ENCODE measurements around the gene RPAIN. TPM values are rescaled to one million over a fixed set of nuclear protein-coding genes. Genes with fewer than 3 reads are reported as not detected.

The RPAIN gene
- total and polyA plus RNA-seq, 2 of the 13 experiments (the other 11 are each of a cell fraction or from before 2014, with no cell fraction given), result 42.1 to 58.5 TPM

DNA sequence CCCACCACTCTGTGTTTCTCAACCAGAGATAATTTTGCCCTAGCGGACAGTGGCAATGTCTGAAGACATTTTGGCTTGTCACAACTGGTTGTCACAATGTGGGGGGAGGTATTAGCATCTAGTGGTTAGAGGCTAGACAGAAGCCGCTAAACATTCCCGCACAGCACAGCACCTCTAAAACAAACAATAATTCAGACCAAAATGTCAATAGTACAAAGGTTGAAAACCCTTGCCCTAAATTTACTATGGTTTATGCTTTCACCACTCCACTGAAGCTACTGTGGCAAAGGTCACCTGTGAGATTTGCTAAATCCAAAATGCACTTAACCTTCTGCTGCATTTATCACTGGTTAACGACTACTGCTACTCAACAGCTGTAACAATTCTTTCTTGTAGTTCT, 14.6 kb upstream of the RPAIN start (continued):
- TF ChIP-seq, protein P1, sequence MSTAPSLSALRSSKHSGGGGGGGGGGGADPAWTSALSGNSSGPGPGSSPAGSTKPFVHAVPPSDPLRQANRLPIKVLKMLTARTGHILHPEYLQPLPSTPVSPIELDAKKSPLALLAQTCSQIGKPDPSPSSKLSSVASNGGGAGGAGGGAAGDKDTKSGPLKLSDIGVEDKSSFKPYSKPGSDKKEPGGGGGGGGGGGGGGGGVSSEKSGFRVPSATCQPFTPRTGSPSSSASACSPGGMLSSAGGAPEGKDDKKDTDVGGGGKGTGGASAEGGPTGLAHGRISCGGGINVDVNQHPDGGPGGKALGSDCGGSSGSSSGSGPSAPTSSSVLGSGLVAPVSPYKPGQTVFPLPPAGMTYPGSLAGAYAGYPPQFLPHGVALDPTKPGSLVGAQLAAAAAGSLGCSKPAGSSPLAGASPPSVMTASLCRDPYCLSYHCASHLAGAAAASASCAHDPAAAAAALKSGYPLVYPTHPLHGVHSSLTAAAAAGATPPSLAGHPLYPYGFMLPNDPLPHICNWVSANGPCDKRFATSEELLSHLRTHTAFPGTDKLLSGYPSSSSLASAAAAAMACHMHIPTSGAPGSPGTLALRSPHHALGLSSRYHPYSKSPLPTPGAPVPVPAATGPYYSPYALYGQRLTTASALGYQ (CRISPR knock-in tag; IDR thresholded peaks at IDR 0.05), result 0 out of 2 replicates have a peak, but pooled peaks have one; percentile 63
- TF ChIP-seq, protein P2, sequence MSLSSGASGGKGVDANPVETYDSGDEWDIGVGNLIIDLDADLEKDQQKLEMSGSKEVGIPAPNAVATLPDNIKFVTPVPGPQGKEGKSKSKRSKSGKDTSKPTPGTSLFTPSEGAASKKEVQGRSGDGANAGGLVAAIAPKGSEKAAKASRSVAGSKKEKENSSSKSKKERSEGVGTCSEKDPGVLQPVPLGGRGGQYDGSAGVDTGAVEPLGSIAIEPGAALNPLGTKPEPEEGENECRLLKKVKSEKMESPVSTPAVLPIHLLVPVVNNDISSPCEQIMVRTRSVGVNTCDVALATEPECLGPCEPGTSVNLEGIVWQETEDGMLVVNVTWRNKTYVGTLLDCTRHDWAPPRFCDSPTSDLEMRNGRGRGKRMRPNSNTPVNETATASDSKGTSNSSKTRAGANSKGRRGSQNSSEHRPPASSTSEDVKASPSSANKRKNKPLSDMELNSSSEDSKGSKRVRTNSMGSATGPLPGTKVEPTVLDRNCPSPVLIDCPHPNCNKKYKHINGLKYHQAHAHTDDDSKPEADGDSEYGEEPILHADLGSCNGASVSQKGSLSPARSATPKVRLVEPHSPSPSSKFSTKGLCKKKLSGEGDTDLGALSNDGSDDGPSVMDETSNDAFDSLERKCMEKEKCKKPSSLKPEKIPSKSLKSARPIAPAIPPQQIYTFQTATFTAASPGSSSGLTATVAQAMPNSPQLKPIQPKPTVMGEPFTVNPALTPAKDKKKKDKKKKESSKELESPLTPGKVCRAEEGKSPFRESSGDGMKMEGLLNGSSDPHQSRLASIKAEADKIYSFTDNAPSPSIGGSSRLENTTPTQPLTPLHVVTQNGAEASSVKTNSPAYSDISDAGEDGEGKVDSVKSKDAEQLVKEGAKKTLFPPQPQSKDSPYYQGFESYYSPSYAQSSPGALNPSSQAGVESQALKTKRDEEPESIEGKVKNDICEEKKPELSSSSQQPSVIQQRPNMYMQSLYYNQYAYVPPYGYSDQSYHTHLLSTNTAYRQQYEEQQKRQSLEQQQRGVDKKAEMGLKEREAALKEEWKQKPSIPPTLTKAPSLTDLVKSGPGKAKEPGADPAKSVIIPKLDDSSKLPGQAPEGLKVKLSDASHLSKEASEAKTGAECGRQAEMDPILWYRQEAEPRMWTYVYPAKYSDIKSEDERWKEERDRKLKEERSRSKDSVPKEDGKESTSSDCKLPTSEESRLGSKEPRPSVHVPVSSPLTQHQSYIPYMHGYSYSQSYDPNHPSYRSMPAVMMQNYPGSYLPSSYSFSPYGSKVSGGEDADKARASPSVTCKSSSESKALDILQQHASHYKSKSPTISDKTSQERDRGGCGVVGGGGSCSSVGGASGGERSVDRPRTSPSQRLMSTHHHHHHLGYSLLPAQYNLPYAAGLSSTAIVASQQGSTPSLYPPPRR (CRISPR knock-in tag; IDR thresholded peaks at IDR 0.05; ENCODE audit: borderline replicate concordance), result peak; percentile 80
- TF ChIP-seq, protein P3, sequence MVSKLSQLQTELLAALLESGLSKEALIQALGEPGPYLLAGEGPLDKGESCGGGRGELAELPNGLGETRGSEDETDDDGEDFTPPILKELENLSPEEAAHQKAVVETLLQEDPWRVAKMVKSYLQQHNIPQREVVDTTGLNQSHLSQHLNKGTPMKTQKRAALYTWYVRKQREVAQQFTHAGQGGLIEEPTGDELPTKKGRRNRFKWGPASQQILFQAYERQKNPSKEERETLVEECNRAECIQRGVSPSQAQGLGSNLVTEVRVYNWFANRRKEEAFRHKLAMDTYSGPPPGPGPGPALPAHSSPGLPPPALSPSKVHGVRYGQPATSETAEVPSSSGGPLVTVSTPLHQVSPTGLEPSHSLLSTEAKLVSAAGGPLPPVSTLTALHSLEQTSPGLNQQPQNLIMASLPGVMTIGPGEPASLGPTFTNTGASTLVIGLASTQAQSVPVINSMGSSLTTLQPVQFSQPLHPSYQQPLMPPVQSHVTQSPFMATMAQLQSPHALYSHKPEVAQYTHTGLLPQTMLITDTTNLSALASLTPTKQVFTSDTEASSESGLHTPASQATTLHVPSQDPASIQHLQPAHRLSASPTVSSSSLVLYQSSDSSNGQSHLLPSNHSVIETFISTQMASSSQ (IDR thresholded peaks at IDR 0.05; ENCODE audit: low read depth), result no peak
- TF ChIP-seq, protein P3 (CRISPR knock-in tag; IDR thresholded peaks at IDR 0.05; ENCODE audit: borderline replicate concordance), result peak; percentile 38; the same call in 1 of the 2 replicates
- TF ChIP-seq FOXA3 (CRISPR knock-in tag; IDR thresholded peaks at IDR 0.05), result peak; percentile 87
- no peak for TF ChIP-seq MAFK (conservative IDR thresholded peaks at IDR 0.05 in 1 of 2, IDR thresholded peaks at IDR 0.05 in 1 of 2; ENCODE audit: low read length in 2 of 2)
- TF ChIP-seq NONO (IDR thresholded peaks at IDR 0.05), result no peak
- TF ChIP-seq NONO (CRISPR knock-in tag; conservative IDR thresholded peaks at IDR 0.05), result peak; percentile 41; the same call in 1 of the 2 replicates
- TF ChIP-seq FOXJ3 (CRISPR knock-in tag; IDR thresholded peaks at IDR 0.05; ENCODE audit: borderline replicate concordance), result peak; percentile 73; the same call in 1 of the 2 replicates
- no peak for TF ChIP-seq ZNF354B (CRISPR knock-in tag; IDR thresholded peaks at IDR 0.05)
- TF ChIP-seq SUZ12 (IDR thresholded peaks at IDR 0.05; ENCODE audit: low read depth, low read length), result no peak
- peak; percentile 44; the same call in 1 of the 2 replicates for TF ChIP-seq TOPORS (CRISPR knock-in tag; IDR thresholded peaks at IDR 0.05)
- no peak for TF ChIP-seq ZSCAN29 (CRISPR knock-in tag; conservative IDR thresholded peaks at IDR 0.05)
- TF ChIP-seq, protein P4, sequence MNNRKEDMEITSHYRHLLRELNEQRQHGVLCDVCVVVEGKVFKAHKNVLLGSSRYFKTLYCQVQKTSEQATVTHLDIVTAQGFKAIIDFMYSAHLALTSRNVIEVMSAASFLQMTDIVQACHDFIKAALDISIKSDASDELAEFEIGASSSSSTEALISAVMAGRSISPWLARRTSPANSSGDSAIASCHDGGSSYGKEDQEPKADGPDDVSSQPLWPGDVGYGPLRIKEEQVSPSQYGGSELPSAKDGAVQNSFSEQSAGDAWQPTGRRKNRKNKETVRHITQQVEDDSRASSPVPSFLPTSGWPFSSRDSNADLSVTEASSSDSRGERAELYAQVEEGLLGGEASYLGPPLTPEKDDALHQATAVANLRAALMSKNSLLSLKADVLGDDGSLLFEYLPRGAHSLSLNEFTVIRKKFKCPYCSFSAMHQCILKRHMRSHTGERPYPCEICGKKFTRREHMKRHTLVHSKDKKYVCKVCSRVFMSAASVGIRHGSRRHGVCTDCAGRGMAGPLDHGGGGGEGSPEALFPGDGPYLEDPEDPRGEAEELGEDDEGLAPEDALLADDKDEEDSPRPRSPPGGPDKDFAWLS (CRISPR knock-in tag; IDR thresholded peaks at IDR 0.05; ENCODE audit: borderline replicate concordance), result no peak
- peak; percentile 73; the same call in 1 of the 2 replicates for TF ChIP-seq REPIN1 (CRISPR knock-in tag; IDR thresholded peaks at IDR 0.05; ENCODE audit: borderline replicate concordance, low read depth)
- TF ChIP-seq POGZ (CRISPR knock-in tag; IDR thresholded peaks at IDR 0.05), result peak; percentile 27; the same call in 1 of the 2 replicates
- TF ChIP-seq RELA (CRISPR knock-in tag; IDR thresholded peaks at IDR 0.05), result no peak
